GM21786 (cell line): Measurements from ENCODE around the gene GRIA1.

Experiments used
- ATAC-seq: cut with Tn5 transposase; IDR thresholded peaks from one replicate; pipeline ENCODE4 v1.9.1; 2021; ENCODE audit not compliant: unreplicated experiment

The GRIA1 gene

GRCh38 chr5:153496835-153497234 lies 6.4 kb downstream of the GRIA1 start:
- no peak for ATAC-seq

- no peak for ATAC-seq
These were observed 8.0 kb downstream of the GRIA1 start for GRCh38 chr5:153498516-153498915.

- ATAC-seq = no peak
These were observed 9.7 kb downstream of the GRIA1 start for GRCh38 chr5:153500178-153500577.

- no peak for ATAC-seq
These were observed 14.3 kb downstream of the GRIA1 start for GRCh38 chr5:153504726-153505125.

GRCh38 chr5:153508700-153509099 lies 18.2 kb downstream of the GRIA1 start:
- no peak for ATAC-seq

GRCh38 chr5:153511622-153512021 lies 21.2 kb downstream of the GRIA1 start:
- no peak for ATAC-seq

GRCh38 chr5:153513156-153513555 lies 22.7 kb downstream of the GRIA1 start:
- ATAC-seq = no peak

- no peak for ATAC-seq
These were observed 24.8 kb downstream of the GRIA1 start for GRCh38 chr5:153515301-153515700.

GRCh38 chr5:153516504-153517240 lies 26.2 kb downstream of the GRIA1 start:
- ATAC-seq = no peak

GRCh38 chr5:153517241-153517611 lies 26.8 kb downstream of the GRIA1 start:
- ATAC-seq = no peak

- ATAC-seq = no peak
These were observed 29.7 kb downstream of the GRIA1 start for GRCh38 chr5:153520137-153520536.

- no peak for ATAC-seq
These were observed 30.5 kb downstream of the GRIA1 start for GRCh38 chr5:153520952-153521351.

- no peak for ATAC-seq
These were observed 32.7 kb downstream of the GRIA1 start for GRCh38 chr5:153523211-153523610.

GRCh38 chr5:153523831-153524230 lies 33.4 kb downstream of the GRIA1 start:
- ATAC-seq = no peak

GRCh38 chr5:153525536-153525935 lies 35.1 kb downstream of the GRIA1 start:
- ATAC-seq = no peak

- ATAC-seq = no peak
These were observed 40.1 kb downstream of the GRIA1 start for GRCh38 chr5:153530357-153531143.

- no peak for ATAC-seq
These were observed 43.1 kb downstream of the GRIA1 start for GRCh38 chr5:153533546-153533945.

GRCh38 chr5:153534102-153534501 lies 43.6 kb downstream of the GRIA1 start:
- no peak for ATAC-seq

GRCh38 chr5:153537207-153537606 lies 46.7 kb downstream of the GRIA1 start:
- no peak for ATAC-seq

GRCh38 chr5:153539983-153540382 lies 49.5 kb downstream of the GRIA1 start:
- no peak for ATAC-seq

- no peak for ATAC-seq
These were observed 52.1 kb downstream of the GRIA1 start for GRCh38 chr5:153542536-153542935.

- ATAC-seq = no peak
These were observed 52.8 kb downstream of the GRIA1 start for GRCh38 chr5:153543288-153543687.
